Measurements from ENCODE around the gene FAM184A.

Gene FAM184A

GRCh38 chr6:118913161-118913560, 165.3 kb downstream of the FAM184A start:
- FAIRE-seq (no peak), DNase-seq (ENCODE audit: low spot score) (no peak)

GRCh38 chr6:118912646-118913045, 165.8 kb downstream of the FAM184A start:
- DNase-seq (ENCODE audit: low spot score) (no peak), FAIRE-seq (no peak)

All from RCC 7860 (cell line).